BE2C (cell line): Measurements from ENCODE around the gene AGAP1.
A peak's percentile ranks its signal among the peaks of the same experiment; 100 is the strongest.
"Not testable (repeated sequence)": the region's sequence is repeated elsewhere in the genome, so short reads cannot be mapped to it uniquely, and the experiment has no call there.

Experiments
- DNase-seq: peaks from one replicate; pipeline ENCODE4 v3.0.0-alpha.2; 2020
- H3K27me3 ChIP-seq: fragments of 250-450 bp; sonication (Bioruptor Pico); 2 replicates; pipeline ENCODE4 v1.5.1; 2020; ENCODE audit warnings: mild to moderate bottlenecking
- H3K36me3 ChIP-seq: fragments of 250-450 bp; sonication (Bioruptor Pico); 2 replicates; pipeline ENCODE4 v1.5.1; 2020; ENCODE audit warnings: mild to moderate bottlenecking
- H3K4me1 ChIP-seq: fragments of 250-450 bp; sonication (Bioruptor Pico); 2 replicates; pipeline ENCODE4 v1.5.1; 2020
- H3K4me3 ChIP-seq: 2 replicates; pipeline ENCODE4 v1.5.1; 2011; ENCODE audit warnings: low read depth, low read length
- H3K9me3 ChIP-seq: fragments of 250-450 bp; sonication (Bioruptor Pico); 2 replicates; pipeline ENCODE4 v1.5.1; 2020
- CTCF ChIP-seq: IDR thresholded peaks from 2 replicates; pipeline ENCODE4 v1.5.1; 2012; ENCODE audit warnings: mild to moderate bottlenecking, low read depth, low read length

AGAP1 gene

GRCh38 chr2:235938611-235939010 lies 444.8 kb downstream of the AGAP1 start:
- peaks cover 22% of the 10 kb centered on the region for H3K4me1 ChIP-seq
- H3K36me3 ChIP-seq: no peaks in the 10 kb centered on the region
- TF ChIP-seq CTCF: no peak
- H3K27me3 ChIP-seq: no peaks in the 10 kb centered on the region
- no peak overlapping the region for H3K4me3 ChIP-seq
- DNase-seq: no peak
- H3K9me3 ChIP-seq: peaks cover 4% of the 10 kb centered on the region; the same call in 1 of the 2 replicates

- no peaks in the 10 kb centered on the region for H3K27me3 ChIP-seq
Measured at GRCh38 chr2:235939471-235939870, 445.6 kb downstream of the AGAP1 start.

GRCh38 chr2:235940330-235940729 lies 446.5 kb downstream of the AGAP1 start:
- DNase-seq: peak; percentile 88
- H3K9me3 ChIP-seq: peaks cover 4% of the 10 kb centered on the region; the same call in 1 of the 2 replicates
- TF ChIP-seq CTCF: no peak
- no peak overlapping the region for H3K4me3 ChIP-seq
- H3K27me3 ChIP-seq: no peaks in the 10 kb centered on the region
- peaks cover 22% of the 10 kb centered on the region for H3K4me1 ChIP-seq
- H3K36me3 ChIP-seq: no peaks in the 10 kb centered on the region

More at GRCh38 chr2:235939471-235939870, 445.6 kb downstream of the AGAP1 start:
- no peak overlapping the region for H3K4me3 ChIP-seq
- DNase-seq: no peak
- H3K4me1 ChIP-seq: peaks cover 22% of the 10 kb centered on the region
- H3K36me3 ChIP-seq: no peaks in the 10 kb centered on the region
- no peak for TF ChIP-seq CTCF
- H3K9me3 ChIP-seq: peaks cover 4% of the 10 kb centered on the region; the same call in 1 of the 2 replicates

GRCh38 chr2:235944591-235944990 lies 450.7 kb downstream of the AGAP1 start:
- Histone ChIP-seq H3K36me3 (no peaks in the 10 kb centered on the region), H3K4me3 (no peak overlapping the region), H3K27me3 (no peaks in the 10 kb centered on the region), H3K4me1 (peaks cover 12% of the 10 kb centered on the region), H3K9me3 (no peaks in the 10 kb centered on the region)
- no peak for TF ChIP-seq CTCF
- no peak for DNase-seq

GRCh38 chr2:235945608-235946140 lies 451.8 kb downstream of the AGAP1 start:
- no peak for TF ChIP-seq CTCF
- no peaks in the 10 kb centered on the region for H3K9me3 ChIP-seq
- H3K4me1 ChIP-seq: peaks cover 5% of the 10 kb centered on the region
- no peaks in the 10 kb centered on the region for H3K36me3 ChIP-seq
- DNase-seq: no peak
- no peak overlapping the region for H3K4me3 ChIP-seq
- H3K27me3 ChIP-seq: no peaks in the 10 kb centered on the region

GRCh38 chr2:235946590-235946989 lies 452.7 kb downstream of the AGAP1 start:
- TF ChIP-seq CTCF: no peak
- DNase-seq: no peak

GRCh38 chr2:235947055-235947454 lies 453.2 kb downstream of the AGAP1 start:
- not testable (repeated sequence) for H3K4me1 ChIP-seq, H3K27me3 ChIP-seq, H3K9me3 ChIP-seq, H3K36me3 ChIP-seq, H3K4me3 ChIP-seq, DNase-seq

More at GRCh38 chr2:235946590-235946989, 452.7 kb downstream of the AGAP1 start:
- H3K9me3 ChIP-seq: no peaks in the 10 kb centered on the region
- no peaks in the 10 kb centered on the region for H3K36me3 ChIP-seq
- H3K4me3 ChIP-seq: no peak overlapping the region
- H3K27me3 ChIP-seq: no peaks in the 10 kb centered on the region
- no peaks in the 10 kb centered on the region; the same call in 1 of the 2 replicates for H3K4me1 ChIP-seq
